ENCODE data around the gene COTL1.

Gene COTL1

DNA sequence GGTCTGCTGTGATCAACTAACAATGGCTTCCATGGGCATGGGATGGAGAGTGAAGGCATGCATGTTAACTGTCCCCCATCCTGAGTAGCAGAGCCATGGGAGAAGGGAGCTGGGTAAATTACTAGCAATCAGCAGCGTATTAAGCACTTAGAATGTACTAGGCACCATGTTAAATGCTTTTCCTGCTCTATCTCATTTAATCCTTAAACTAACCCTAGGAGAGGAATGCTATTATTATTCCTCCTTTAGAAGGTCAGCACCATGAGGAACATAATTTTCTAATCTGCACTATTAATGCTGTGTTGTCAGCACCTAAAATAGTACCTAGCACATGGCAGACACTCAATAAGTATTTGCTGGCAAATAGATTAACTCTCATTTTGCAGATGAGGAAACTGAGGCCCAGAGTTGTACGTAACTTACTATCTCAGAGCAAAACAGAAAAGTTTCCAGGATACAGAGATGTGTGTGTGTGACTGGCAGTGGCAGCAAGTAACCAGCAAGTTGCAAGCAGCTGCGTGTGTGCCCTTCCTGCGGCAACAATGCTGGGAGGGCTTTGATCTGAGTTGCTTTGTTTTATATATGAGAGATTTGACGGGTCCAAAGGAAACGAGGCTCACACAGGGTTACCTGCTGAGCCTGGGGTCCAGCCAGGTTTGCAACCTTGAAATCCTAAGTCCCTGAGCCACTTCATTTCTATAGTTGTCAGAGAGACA, 23.9 kb upstream of the COTL1 start:
- Histone ChIP-seq H3K4me3 (replicated peaks; ENCODE audit: low read depth, low read length) (no peak overlapping the region; the same call in 1 of the 2 replicates), H3K36me3 (ENCODE audit: control insufficient read depth, insufficient read depth, low read length) (no peaks in the 10 kb centered on the region), H3K27me3 (replicated peaks; ENCODE audit: control insufficient read depth, insufficient read depth, low read length) (no peaks in the 10 kb centered on the region)
- TF ChIP-seq CTCF (IDR thresholded peaks at IDR 0.05; ENCODE audit: insufficient read depth, low read length, poor library complexity, severe bottlenecking) = no peak
- DNase-seq (ENCODE audit: extremely low read depth, insufficient read length) = no peak

DNA sequence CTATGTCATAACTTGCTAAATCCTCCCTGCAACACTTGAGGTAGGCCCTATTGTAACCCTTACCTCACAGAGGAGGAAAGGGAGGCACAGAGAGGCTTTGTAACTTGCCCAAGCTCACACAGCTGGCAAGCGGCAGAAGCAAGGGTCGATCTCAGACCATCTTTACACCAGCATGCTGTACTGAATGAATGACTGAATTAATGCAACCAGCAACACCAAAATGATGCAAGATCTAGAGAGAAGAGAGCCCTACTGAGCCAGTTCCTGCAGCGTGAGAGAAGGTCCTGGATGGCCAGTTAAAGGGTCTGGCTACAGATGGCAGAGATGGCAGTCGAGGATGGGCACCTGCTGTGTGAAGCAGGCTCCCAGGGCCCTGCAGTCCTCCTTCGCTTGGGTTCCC, 22.3 kb upstream of the COTL1 start:
- no peak for TF ChIP-seq CTCF (IDR thresholded peaks at IDR 0.05; ENCODE audit: insufficient read depth, low read length, poor library complexity, severe bottlenecking)
- Histone ChIP-seq H3K36me3 (ENCODE audit: control insufficient read depth, insufficient read depth, low read length) (no peaks in the 10 kb centered on the region), H3K4me3 (replicated peaks; ENCODE audit: low read depth, low read length) (no peak overlapping the region), H3K27me3 (replicated peaks; ENCODE audit: control insufficient read depth, insufficient read depth, low read length) (no peaks in the 10 kb centered on the region)
- no peak for DNase-seq (ENCODE audit: extremely low read depth, insufficient read length)

GRCh38 chr16:84638231-84638806, 20.4 kb upstream of the COTL1 start:
- no peak for TF ChIP-seq CTCF (IDR thresholded peaks at IDR 0.05; ENCODE audit: insufficient read depth, low read length, poor library complexity, severe bottlenecking)
- H3K36me3 ChIP-seq (ENCODE audit: control insufficient read depth, insufficient read depth, low read length) = no peaks in the 10 kb centered on the region
- H3K4me3 ChIP-seq (replicated peaks; ENCODE audit: low read depth, low read length) = no peak overlapping the region
- H3K27me3 ChIP-seq (replicated peaks; ENCODE audit: control insufficient read depth, insufficient read depth, low read length) = no peaks in the 10 kb centered on the region
- DNase-seq (ENCODE audit: extremely low read depth, insufficient read length) = no peak

DNA sequence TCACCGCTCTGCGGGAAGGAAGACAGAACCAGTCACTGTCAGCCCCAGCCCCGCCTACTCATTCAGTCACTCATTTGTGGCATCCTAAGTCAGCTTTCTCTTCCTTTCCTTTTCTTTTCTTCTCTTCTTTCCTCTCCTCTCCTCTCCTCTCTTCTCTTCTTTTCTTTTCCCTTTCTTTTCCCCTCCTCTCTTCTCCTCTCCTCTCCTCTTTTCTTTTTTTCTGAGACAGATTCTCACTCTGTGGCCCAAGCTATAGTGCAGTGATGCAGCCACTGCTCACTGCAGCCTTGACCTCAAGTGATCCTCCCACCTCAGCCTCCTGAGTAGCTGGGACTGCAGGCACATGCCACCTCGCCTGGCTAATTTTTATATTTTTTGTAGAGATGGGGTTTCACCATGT, 19.8 kb upstream of the COTL1 start:
- Histone ChIP-seq H3K27me3 (replicated peaks; ENCODE audit: control insufficient read depth, insufficient read depth, low read length) (no peaks in the 10 kb centered on the region), H3K4me3 (replicated peaks; ENCODE audit: low read depth, low read length) (no peak overlapping the region), H3K36me3 (ENCODE audit: control insufficient read depth, insufficient read depth, low read length) (no peaks in the 10 kb centered on the region)
- no peak for DNase-seq (ENCODE audit: extremely low read depth, insufficient read length)
- no peak for TF ChIP-seq CTCF (IDR thresholded peaks at IDR 0.05; ENCODE audit: insufficient read depth, low read length, poor library complexity, severe bottlenecking)

- H3K4me3 ChIP-seq (replicated peaks; ENCODE audit: low read depth, low read length) = no peak overlapping the region
- no peaks in the 10 kb centered on the region for H3K36me3 ChIP-seq (ENCODE audit: control insufficient read depth, insufficient read depth, low read length)
- no peaks in the 10 kb centered on the region for H3K27me3 ChIP-seq (replicated peaks; ENCODE audit: control insufficient read depth, insufficient read depth, low read length)
- TF ChIP-seq CTCF (IDR thresholded peaks at IDR 0.05; ENCODE audit: insufficient read depth, low read length, poor library complexity, severe bottlenecking) = no peak
- no peak for DNase-seq (ENCODE audit: extremely low read depth, insufficient read length)
Measured at GRCh38 chr16:84635702-84636101, 17.8 kb upstream of the COTL1 start.
